Liver (tissue), 3 donors: ENCODE data around the gene MARVELD3.
A peak's percentile ranks its signal among the peaks of the same experiment; 100 is the strongest.

Experiments used
- ATF3 ChIP-seq: IDR thresholded peaks from 2 replicates; pipeline ENCODE4 v1.6.1; 2016; ENCODE audit warnings: antibody characterized with exemption
- CTCF ChIP-seq: fragments of 150-350 bp; IDR thresholded peaks from 2 replicates; pipeline ENCODE4 v1.5.1; 2017; ENCODE audit warnings: improper control_type of control experiment, low read depth, low read length; ENCODE audit not compliant: missing input control
- FOXA1 ChIP-seq: IDR thresholded peaks from 2 replicates; pipeline ENCODE4 v1.6.1; 2016; ENCODE audit warnings: antibody characterized with exemption
- GABPA ChIP-seq, 2 donors: IDR thresholded peaks in 1 of 2; conservative IDR thresholded peaks in 1 of 2; 2 replicates each; pipeline ENCODE4 v1.6.1; 2016; ENCODE audit warnings: antibody characterized with exemption in 2 of 2, mild to moderate bottlenecking in 1 of 2, moderate library complexity in 1 of 2
- HNF4A ChIP-seq, 2 donors: conservative IDR thresholded peaks; 2 replicates each; pipeline ENCODE4 v1.6.1; 2016; ENCODE audit warnings: antibody characterized with exemption in 2 of 2, mild to moderate bottlenecking in 2 of 2
- JUND ChIP-seq, 2 donors: IDR thresholded peaks; 2 replicates each; pipeline ENCODE4 v1.6.1; 2016; ENCODE audit warnings: antibody characterized with exemption in 2 of 2
- MAX ChIP-seq: IDR thresholded peaks from 2 replicates; pipeline ENCODE4 v1.6.1; 2016; ENCODE audit warnings: antibody characterized with exemption
- RAD21 ChIP-seq, 2 donors: IDR thresholded peaks; 2 replicates each; pipeline ENCODE4 v1.6.1; 2016; ENCODE audit warnings: antibody characterized with exemption in 2 of 2, mild to moderate bottlenecking in 2 of 2
- TAF1 ChIP-seq: conservative IDR thresholded peaks from 2 replicates; pipeline ENCODE4 v1.6.1; 2016; ENCODE audit warnings: antibody characterized with exemption, mild to moderate bottlenecking
- YY1 ChIP-seq: IDR thresholded peaks from 2 replicates; pipeline ENCODE4 v1.6.1; 2016; ENCODE audit warnings: antibody characterized with exemption, mild to moderate bottlenecking
- ZBTB33 ChIP-seq: IDR thresholded peaks from 2 replicates; pipeline ENCODE4 v1.6.1; 2016; ENCODE audit warnings: antibody characterized with exemption
- donor health status: healthy.
- donor health status: healthy.

- TF ChIP-seq TAF1 (no peak), ATF3 (no peak), CTCF (no peak), HNF4A (conservative IDR thresholded peaks at IDR 0.05) (peak in 1 of 2 donors; percentile 57), JUND (IDR thresholded peaks at IDR 0.05) (no peak), GABPA (IDR thresholded peaks at IDR 0.05 in 1 of 2, conservative IDR thresholded peaks at IDR 0.05 in 1 of 2) (no peak), FOXA1 (no peak), MAX (no peak), RAD21 (IDR thresholded peaks at IDR 0.05) (no peak), YY1 (no peak), ZBTB33 (no peak)
Observed at GRCh38 chr16:71666264-71666663, 40.3 kb downstream of the MARVELD3 start.
